Measurements from ENCODE around the gene ADAM11. TPM values are rescaled to one million over a fixed set of nuclear protein-coding genes. Genes with fewer than 3 reads are reported as not detected.

Gene ADAM11
- total and polyA plus RNA-seq, 2 of the 4 experiments (the other 2 are of a cell fraction), result 0.36 to 0.53 TPM

DNA sequence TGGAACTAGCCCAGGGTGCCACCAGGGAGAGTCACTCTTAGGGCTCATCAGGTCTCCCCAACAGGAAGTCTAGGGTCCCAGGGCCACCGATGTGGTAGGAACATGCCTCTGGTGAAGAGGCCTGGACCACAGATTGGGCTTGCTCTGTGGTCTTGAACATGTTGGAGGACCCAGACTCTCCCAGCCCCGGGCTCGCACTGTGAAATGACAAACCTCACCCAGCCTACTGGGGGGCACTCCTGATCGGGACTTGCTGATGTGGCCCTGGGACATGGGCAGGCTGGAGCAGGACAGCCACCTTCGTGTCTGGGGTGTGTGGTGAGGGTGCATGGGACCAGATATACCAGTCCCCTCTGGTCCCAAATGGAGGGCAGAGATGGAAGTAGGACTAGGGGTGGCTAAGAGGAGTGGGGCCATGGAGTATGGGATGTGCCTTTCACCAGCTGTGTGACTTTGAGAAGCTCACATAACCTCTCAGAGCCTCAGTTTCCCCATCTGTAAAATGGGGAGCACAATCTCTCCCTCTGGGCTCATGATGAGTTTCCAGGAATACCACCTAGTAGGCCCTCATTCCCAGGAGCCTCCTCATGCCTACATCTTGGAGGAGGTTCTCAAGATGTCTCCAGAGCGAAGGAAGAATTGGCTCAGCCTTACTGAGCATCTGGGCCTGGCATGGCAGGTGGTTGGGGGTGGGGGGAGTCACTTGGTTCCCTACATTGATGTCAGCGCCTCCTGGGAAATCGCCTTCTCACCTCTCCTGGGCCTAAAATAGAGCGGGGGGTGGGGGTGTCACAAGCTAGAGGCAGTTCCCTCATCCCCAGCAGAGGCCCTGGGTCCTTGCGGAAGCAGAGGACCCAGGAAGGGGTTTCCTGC lies 1.5 kb upstream of the ADAM11 start (continued):
- TF ChIP-seq MXI1 (IDR thresholded peaks at IDR 0.05; ENCODE audit: borderline replicate concordance, low read depth, low read length), result no peak

DNA sequence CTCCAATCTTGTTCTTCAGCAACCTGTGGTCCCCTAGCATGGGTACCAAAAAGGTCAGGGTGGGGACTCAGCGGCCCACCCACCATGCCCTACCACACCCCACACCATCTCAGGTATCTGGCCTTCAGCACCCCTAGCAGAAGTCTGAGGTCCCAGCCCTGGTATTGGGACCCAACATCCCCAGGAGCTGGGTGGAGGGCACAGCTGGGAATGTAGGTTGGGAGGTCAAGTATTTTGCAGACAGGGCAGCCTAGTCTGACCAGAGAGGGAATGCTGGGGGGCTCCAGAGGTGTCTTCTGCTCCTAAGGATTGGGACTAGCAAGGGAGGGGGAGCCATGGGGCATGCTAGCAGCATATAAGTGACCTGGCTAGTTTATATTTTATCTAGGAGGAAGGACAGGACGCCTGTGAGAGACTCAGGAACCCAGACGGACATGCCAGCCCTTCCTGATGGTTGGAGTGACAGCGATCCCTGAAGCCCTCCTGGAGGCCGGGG lies 822 bp upstream of the ADAM11 start:
- dilution Hi-C loops (cut with HindIII; ENCODE audit: low sequenced_read_pairs, unreplicated experiment) (no loop called here), intact Hi-C loops (cut with micrococcal nuclease) (no loop called here), in situ Hi-C loops (cut with MboI; ENCODE audit: low sequenced_read_pairs) (no loop called here)
- Histone ChIP-seq H2BK5ac (ENCODE audit: low read depth, low read length, poor library complexity, severe bottlenecking) (no peak overlapping the region), H4K91ac (ENCODE audit: insufficient read depth, low read depth, low read length) (no peak overlapping the region), H4K20me1 (ENCODE audit: insufficient read depth, low read length) (no peaks in the 10 kb centered on the region; the same call in 1 of the 2 replicates), H2AK5ac (ENCODE audit: low read depth, low read length) (no peak overlapping the region), H3K79me1 (ENCODE audit: low read depth in 1 of 2, low read length in 2 of 2) (no peaks in the 10 kb centered on the region), H3K14ac (replicated peaks; ENCODE audit: low read depth, low read length) (no peak overlapping the region), H3K9ac (ENCODE audit: low read depth, low read length) (no peak overlapping the region), H3K4me1 (ENCODE audit: control insufficient read depth, insufficient read depth, low read length) (peaks cover 2% of the 10 kb centered on the region; the same call in 1 of the 2 replicates), H3K56ac (ENCODE audit: extremely low read depth, insufficient read depth, low read length) (no peak overlapping the region), H4K5ac (ENCODE audit: low read depth, low read length) (no peak overlapping the region), H3K4me3 (ENCODE audit: insufficient read depth, low read depth, low read length) (no peak overlapping the region), H3K36me3 (ENCODE audit: control insufficient read depth, insufficient read depth, low read length) (no peaks in the 10 kb centered on the region), H2BK120ac (ENCODE audit: low read depth, low read length) (no peak overlapping the region), H4K8ac (ENCODE audit: low read depth in 2 of 2, low read length in 2 of 2) (no peak overlapping the region), H2AK9ac (replicated peaks; ENCODE audit: low read depth, low read length, poor library complexity) (no peak overlapping the region), H3K4ac (ENCODE audit: low read depth, low read length) (no peak overlapping the region), H3K18ac (ENCODE audit: low read depth, low read length) (no peak overlapping the region), H3K27me3 (ENCODE audit: control insufficient read depth, insufficient read depth, low read length) (peaks cover 42% of the 10 kb centered on the region), H3K4me2 (ENCODE audit: low read depth, low read length) (no peak overlapping the region), H3K9me3 (ENCODE audit: control insufficient read depth, insufficient read depth, low read length) (no peaks in the 10 kb centered on the region), H2BK15ac (ENCODE audit: low read depth, low read length) (no peak overlapping the region), H3K27ac (ENCODE audit: insufficient read depth, low read length) (no peak overlapping the region), H2AFZ (replicated peaks; ENCODE audit: low read length, poor library complexity) (peak overlapping the region; percentile 80), H3K23ac (ENCODE audit: low read depth, low read length) (no peak overlapping the region), H2BK20ac (ENCODE audit: low read depth, low read length) (no peak overlapping the region), H3K9me1 (ENCODE audit: insufficient read depth, low read length) (0 out of 2 replicates have a peak, but pooled peaks cover 2% of the 10 kb centered on the region)
- ChIA-PET CTCF (no interaction called here), POLR2A (ENCODE audit: unreplicated experiment) (interaction anchor here (0.6 kb wide), 1 partner anchor 104 kb away, joined by 3 read pairs; no protein-coding TSS in a partner anchor)
- DNase-seq (no peak), ATAC-seq (ENCODE audit: low read depth) (no peak)
- 80% methylated on average over 1 of the region's 5 CpGs; no CpG with 5 or more reads in 1 of the 2 experiments for WGBS, 2 experiments (ENCODE audit: extremely low coverage in 2 of 2, insufficient read length in 1 of 2)
- no TSS peak for BruUV-seq (replicated peaks)
- TF ChIP-seq MXI1 (IDR thresholded peaks at IDR 0.05; ENCODE audit: borderline replicate concordance, low read depth, low read length) (no peak), CEBPB (IDR thresholded peaks at IDR 0.05; ENCODE audit: low read depth, low read length) (no peak), POLR2A (IDR thresholded peaks at IDR 0.05; ENCODE audit: low read depth, low read length) (no peak), SMC3 (IDR thresholded peaks at IDR 0.05; ENCODE audit: low read depth, low read length) (no peak), CHD1 (IDR thresholded peaks at IDR 0.05; ENCODE audit: low read depth, low read length) (no peak), BHLHE40 (IDR thresholded peaks at IDR 0.05; ENCODE audit: low read depth, low read length) (no peak), MAZ (IDR thresholded peaks at IDR 0.05; ENCODE audit: borderline replicate concordance, low read depth, low read length) (no peak), RAD21 (IDR thresholded peaks at IDR 0.05; ENCODE audit: low read length) (no peak), RCOR1 (IDR thresholded peaks at IDR 0.05; ENCODE audit: insufficient replicate concordance, low read length) (no peak), RFX5 (IDR thresholded peaks at IDR 0.05; ENCODE audit: low read depth, low read length) (no peak), FOS (IDR thresholded peaks at IDR 0.05; ENCODE audit: low read depth, low read length) (no peak), NFE2L2 (IDR thresholded peaks at IDR 0.05; ENCODE audit: low read depth, low read length) (no peak)
- TF ChIP-seq, protein P1, sequence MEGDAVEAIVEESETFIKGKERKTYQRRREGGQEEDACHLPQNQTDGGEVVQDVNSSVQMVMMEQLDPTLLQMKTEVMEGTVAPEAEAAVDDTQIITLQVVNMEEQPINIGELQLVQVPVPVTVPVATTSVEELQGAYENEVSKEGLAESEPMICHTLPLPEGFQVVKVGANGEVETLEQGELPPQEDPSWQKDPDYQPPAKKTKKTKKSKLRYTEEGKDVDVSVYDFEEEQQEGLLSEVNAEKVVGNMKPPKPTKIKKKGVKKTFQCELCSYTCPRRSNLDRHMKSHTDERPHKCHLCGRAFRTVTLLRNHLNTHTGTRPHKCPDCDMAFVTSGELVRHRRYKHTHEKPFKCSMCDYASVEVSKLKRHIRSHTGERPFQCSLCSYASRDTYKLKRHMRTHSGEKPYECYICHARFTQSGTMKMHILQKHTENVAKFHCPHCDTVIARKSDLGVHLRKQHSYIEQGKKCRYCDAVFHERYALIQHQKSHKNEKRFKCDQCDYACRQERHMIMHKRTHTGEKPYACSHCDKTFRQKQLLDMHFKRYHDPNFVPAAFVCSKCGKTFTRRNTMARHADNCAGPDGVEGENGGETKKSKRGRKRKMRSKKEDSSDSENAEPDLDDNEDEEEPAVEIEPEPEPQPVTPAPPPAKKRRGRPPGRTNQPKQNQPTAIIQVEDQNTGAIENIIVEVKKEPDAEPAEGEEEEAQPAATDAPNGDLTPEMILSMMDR (conservative IDR thresholded peaks at IDR 0.05; ENCODE audit: low read depth, low read length), result no peak
- TF ChIP-seq, protein P2, sequence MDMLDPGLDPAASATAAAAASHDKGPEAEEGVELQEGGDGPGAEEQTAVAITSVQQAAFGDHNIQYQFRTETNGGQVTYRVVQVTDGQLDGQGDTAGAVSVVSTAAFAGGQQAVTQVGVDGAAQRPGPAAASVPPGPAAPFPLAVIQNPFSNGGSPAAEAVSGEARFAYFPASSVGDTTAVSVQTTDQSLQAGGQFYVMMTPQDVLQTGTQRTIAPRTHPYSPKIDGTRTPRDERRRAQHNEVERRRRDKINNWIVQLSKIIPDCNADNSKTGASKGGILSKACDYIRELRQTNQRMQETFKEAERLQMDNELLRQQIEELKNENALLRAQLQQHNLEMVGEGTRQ (IDR thresholded peaks at IDR 0.05; ENCODE audit: low read depth, low read length), result no peak

All from IMR-90 (cell line).